ENCODE measurements around the gene ABCA12. TPM values are rescaled to one million over a fixed set of nuclear protein-coding genes. Genes with fewer than 3 reads are reported as not detected.
A peak's percentile ranks its signal among the peaks of the same experiment; 100 is the strongest.

ABCA12 gene
- total and polyA plus RNA-seq, 10 of the 15 experiments (the other 5 are each of a cell fraction or from before 2014, with no cell fraction given) = 1.2 to 12.1 (median 6.0) TPM

DNA sequence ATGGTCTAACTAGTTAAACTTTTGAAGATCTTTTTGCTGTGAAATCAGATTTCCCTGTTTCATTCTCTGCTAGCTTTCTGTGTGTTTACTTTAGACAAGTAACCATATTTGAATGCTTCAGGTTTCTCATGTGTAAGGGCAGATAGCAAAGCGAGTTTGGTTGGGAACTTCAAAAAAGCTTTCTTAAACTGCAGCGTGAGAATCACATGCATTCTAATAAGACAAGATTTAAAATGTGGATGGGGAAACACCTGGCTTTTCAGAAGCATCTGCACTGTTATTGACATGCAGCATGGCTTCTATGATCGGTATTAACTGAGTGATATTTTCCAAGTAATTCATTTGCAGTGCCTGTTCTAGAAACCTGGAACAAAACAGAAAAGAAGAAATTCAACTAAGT lies 119.3 kb downstream of the ABCA12 start:
- in situ Hi-C loops (cut with MboI) (no loop called here), intact Hi-C loops (cut with micrococcal nuclease; ENCODE audit: unreplicated experiment) (loop anchor here (2.0 to 10.0 kb wide), 4 partner anchors 22 to 2004 kb away; partner anchors contain the start of gene ABCA12)
- Histone ChIP-seq H3K27me3 (replicated peaks in 1 of 2; ENCODE audit: control insufficient read depth in 2 of 2, insufficient read depth in 2 of 2, low read length in 1 of 2) (no peaks in the 10 kb centered on the region), H3K9ac (ENCODE audit: control insufficient read depth, insufficient read depth, low read length) (peak overlapping the region; percentile 31; the same call in 1 of the 2 replicates), H4K20me1 (ENCODE audit: control insufficient read depth, insufficient read depth) (no peaks in the 10 kb centered on the region), H3K36me3 (ENCODE audit: control insufficient read depth in 2 of 2, insufficient read depth in 2 of 2, low read length in 1 of 2) (no peaks in the 10 kb centered on the region), H3K9me3 (replicated peaks; ENCODE audit: control insufficient read depth, insufficient read depth, low read length) (peaks cover 5% of the 10 kb centered on the region; the same call in 2 of the 3 replicates), H3K79me2 (ENCODE audit: control insufficient read depth, insufficient read depth, low read length) (no peaks in the 10 kb centered on the region), H2AFZ (ENCODE audit: control insufficient read depth, low read depth, low read length) (peak overlapping the region; percentile 65), H3K4me3 (0 out of 2 replicates have a peak overlapping the region, but pooled peaks have one; percentile 13), H3K4me1 (ENCODE audit: control insufficient read depth, insufficient read depth, low read length) (peaks cover 11% of the 10 kb centered on the region), H3K27ac (ENCODE audit: control insufficient read depth, insufficient read depth) (peak overlapping the region; percentile 82), H3K4me2 (ENCODE audit: control insufficient read depth, insufficient read depth) (peak overlapping the region; percentile 61)
- RAD21 ChIA-PET (ENCODE audit: unreplicated experiment) = interaction anchor here (0.9 to 1.2 kb wide), 2 partner anchors 8 to 24 kb away, joined by 3 read pairs; no protein-coding TSS in a partner anchor
- CTCF ChIA-PET = interaction anchor here (0.7 to 0.9 kb wide), 2 partner anchors 9 to 251 kb away, joined by 3 read pairs; no protein-coding TSS in a partner anchor
- peak; percentile 64 for ATAC-seq
- WGBS (ENCODE audit: insufficient coverage, insufficient replicate concordance, low lambda C conversion rate, missing lambda C conversion rate) = 0% methylated on average over 3 of the region's 3 CpGs
- FAIRE-seq = peak; percentile 62
- peak; percentile 78 for DNase-seq (ENCODE audit: low read depth, low spot score)
- SMC1A ChIA-PET (ENCODE audit: uncharacterized antibody, unreplicated experiment) = interaction anchor here (0.6 to 1.9 kb wide), 11 partner anchors 10 to 1649 kb away, joined by 3 to 10 read pairs (median 3); no protein-coding TSS in a partner anchor
- no TSS peak for BruUV-seq (replicated peaks)
- POLR2A ChIA-PET = interaction anchor here (1.6 kb wide), 1 partner anchor 24 kb away, joined by 3 read pairs; no protein-coding TSS in a partner anchor
- TF ChIP-seq MXI1 (IDR thresholded peaks at IDR 0.05; ENCODE audit: low read depth, low read length) (no peak), RUNX3 (IDR thresholded peaks at IDR 0.05; ENCODE audit: low read length) (peak; percentile 10; the same call in 1 of the 2 replicates), JUND (IDR thresholded peaks at IDR 0.05; ENCODE audit: low read depth, low read length) (no peak), RCOR1 (conservative IDR thresholded peaks at IDR 0.05; ENCODE audit: low read depth, low read length) (no peak), GABPA (IDR thresholded peaks at IDR 0.05; ENCODE audit: low read depth) (0 out of 2 replicates have a peak, but pooled peaks have one; percentile 24), POLR2AphosphoS5 (IDR thresholded peaks at IDR 0.05; ENCODE audit: low read length) (no peak), SREBF2 (IDR thresholded peaks at IDR 0.05; ENCODE audit: low read length) (no peak), EP300 (IDR thresholded peaks at IDR 0.05; ENCODE audit: borderline replicate concordance in 1 of 2, control insufficient read depth in 1 of 2, low read depth in 2 of 2, low read length in 2 of 2) (0 out of 4 replicates have a peak, but pooled peaks of 1 of the 2 experiments have one; percentile 16), YY1 (IDR thresholded peaks at IDR 0.05; ENCODE audit: low read depth, low read length) (0 out of 2 replicates have a peak, but pooled peaks have one; percentile 18)
- TF ChIP-seq, protein P1, sequence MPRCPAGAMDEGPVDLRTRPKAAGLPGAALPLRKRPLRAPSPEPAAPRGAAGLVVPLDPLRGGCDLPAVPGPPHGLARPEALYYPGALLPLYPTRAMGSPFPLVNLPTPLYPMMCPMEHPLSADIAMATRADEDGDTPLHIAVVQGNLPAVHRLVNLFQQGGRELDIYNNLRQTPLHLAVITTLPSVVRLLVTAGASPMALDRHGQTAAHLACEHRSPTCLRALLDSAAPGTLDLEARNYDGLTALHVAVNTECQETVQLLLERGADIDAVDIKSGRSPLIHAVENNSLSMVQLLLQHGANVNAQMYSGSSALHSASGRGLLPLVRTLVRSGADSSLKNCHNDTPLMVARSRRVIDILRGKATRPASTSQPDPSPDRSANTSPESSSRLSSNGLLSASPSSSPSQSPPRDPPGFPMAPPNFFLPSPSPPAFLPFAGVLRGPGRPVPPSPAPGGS (IDR thresholded peaks at IDR 0.05; ENCODE audit: borderline replicate concordance, insufficient read depth, low read depth, low read length, poor library complexity, severe bottlenecking) = peak; percentile 24
- TF ChIP-seq, protein P2, sequence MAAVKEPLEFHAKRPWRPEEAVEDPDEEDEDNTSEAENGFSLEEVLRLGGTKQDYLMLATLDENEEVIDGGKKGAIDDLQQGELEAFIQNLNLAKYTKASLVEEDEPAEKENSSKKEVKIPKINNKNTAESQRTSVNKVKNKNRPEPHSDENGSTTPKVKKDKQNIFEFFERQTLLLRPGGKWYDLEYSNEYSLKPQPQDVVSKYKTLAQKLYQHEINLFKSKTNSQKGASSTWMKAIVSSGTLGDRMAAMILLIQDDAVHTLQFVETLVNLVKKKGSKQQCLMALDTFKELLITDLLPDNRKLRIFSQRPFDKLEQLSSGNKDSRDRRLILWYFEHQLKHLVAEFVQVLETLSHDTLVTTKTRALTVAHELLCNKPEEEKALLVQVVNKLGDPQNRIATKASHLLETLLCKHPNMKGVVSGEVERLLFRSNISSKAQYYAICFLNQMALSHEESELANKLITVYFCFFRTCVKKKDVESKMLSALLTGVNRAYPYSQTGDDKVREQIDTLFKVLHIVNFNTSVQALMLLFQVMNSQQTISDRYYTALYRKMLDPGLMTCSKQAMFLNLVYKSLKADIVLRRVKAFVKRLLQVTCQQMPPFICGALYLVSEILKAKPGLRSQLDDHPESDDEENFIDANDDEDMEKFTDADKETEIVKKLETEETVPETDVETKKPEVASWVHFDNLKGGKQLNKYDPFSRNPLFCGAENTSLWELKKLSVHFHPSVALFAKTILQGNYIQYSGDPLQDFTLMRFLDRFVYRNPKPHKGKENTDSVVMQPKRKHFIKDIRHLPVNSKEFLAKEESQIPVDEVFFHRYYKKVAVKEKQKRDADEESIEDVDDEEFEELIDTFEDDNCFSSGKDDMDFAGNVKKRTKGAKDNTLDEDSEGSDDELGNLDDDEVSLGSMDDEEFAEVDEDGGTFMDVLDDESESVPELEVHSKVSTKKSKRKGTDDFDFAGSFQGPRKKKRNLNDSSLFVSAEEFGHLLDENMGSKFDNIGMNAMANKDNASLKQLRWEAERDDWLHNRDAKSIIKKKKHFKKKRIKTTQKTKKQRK (IDR thresholded peaks at IDR 0.05; ENCODE audit: low read depth, low read length) = no peak
- TF ChIP-seq, protein P3, sequence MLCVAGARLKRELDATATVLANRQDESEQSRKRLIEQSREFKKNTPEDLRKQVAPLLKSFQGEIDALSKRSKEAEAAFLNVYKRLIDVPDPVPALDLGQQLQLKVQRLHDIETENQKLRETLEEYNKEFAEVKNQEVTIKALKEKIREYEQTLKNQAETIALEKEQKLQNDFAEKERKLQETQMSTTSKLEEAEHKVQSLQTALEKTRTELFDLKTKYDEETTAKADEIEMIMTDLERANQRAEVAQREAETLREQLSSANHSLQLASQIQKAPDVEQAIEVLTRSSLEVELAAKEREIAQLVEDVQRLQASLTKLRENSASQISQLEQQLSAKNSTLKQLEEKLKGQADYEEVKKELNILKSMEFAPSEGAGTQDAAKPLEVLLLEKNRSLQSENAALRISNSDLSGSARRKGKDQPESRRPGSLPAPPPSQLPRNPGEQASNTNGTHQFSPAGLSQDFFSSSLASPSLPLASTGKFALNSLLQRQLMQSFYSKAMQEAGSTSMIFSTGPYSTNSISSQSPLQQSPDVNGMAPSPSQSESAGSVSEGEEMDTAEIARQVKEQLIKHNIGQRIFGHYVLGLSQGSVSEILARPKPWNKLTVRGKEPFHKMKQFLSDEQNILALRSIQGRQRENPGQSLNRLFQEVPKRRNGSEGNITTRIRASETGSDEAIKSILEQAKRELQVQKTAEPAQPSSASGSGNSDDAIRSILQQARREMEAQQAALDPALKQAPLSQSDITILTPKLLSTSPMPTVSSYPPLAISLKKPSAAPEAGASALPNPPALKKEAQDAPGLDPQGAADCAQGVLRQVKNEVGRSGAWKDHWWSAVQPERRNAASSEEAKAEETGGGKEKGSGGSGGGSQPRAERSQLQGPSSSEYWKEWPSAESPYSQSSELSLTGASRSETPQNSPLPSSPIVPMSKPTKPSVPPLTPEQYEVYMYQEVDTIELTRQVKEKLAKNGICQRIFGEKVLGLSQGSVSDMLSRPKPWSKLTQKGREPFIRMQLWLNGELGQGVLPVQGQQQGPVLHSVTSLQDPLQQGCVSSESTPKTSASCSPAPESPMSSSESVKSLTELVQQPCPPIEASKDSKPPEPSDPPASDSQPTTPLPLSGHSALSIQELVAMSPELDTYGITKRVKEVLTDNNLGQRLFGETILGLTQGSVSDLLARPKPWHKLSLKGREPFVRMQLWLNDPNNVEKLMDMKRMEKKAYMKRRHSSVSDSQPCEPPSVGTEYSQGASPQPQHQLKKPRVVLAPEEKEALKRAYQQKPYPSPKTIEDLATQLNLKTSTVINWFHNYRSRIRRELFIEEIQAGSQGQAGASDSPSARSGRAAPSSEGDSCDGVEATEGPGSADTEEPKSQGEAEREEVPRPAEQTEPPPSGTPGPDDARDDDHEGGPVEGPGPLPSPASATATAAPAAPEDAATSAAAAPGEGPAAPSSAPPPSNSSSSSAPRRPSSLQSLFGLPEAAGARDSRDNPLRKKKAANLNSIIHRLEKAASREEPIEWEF (IDR thresholded peaks at IDR 0.05; ENCODE audit: insufficient replicate concordance, low read depth, low read length) = peak; percentile 74
